HG03139 (cell line): Measurements from ENCODE around the gene EFNA1.
"Not testable (repeated sequence)": the region's sequence is repeated elsewhere in the genome, so short reads cannot be mapped to it uniquely, and the experiment has no call there.

Experiments
- ATAC-seq: cut with Tn5 transposase; IDR thresholded peaks from one replicate; pipeline ENCODE4 v1.9.1; 2021; ENCODE audit not compliant: unreplicated experiment

EFNA1 gene

GRCh38 chr1:155092131-155092530, 35.5 kb upstream of the EFNA1 start:
- no peak for ATAC-seq

GRCh38 chr1:155092641-155093040, 35.0 kb upstream of the EFNA1 start:
- ATAC-seq = no peak

GRCh38 chr1:155093911-155094621, 33.6 kb upstream of the EFNA1 start:
- ATAC-seq = no peak

GRCh38 chr1:155094622-155094948, 33.1 kb upstream of the EFNA1 start:
- no peak for ATAC-seq

- no peak for ATAC-seq
These were observed 28.3 kb upstream of the EFNA1 start for GRCh38 chr1:155099331-155099730.

- ATAC-seq = no peak
These were observed 24.4 kb upstream of the EFNA1 start for GRCh38 chr1:155103325-155103724.

- ATAC-seq = no peak
These were observed 22.8 kb upstream of the EFNA1 start for GRCh38 chr1:155104605-155105534.

GRCh38 chr1:155105604-155106011, 22.1 kb upstream of the EFNA1 start:
- no peak for ATAC-seq

GRCh38 chr1:155106862-155107261, 20.8 kb upstream of the EFNA1 start:
- ATAC-seq = no peak

- ATAC-seq = no peak
These were observed 20.1 kb upstream of the EFNA1 start for GRCh38 chr1:155107309-155108264.

GRCh38 chr1:155108296-155108695, 19.4 kb upstream of the EFNA1 start:
- ATAC-seq = no peak

GRCh38 chr1:155110381-155110780, 17.3 kb upstream of the EFNA1 start:
- ATAC-seq = no peak

- ATAC-seq = no peak
These were observed 16.9 kb upstream of the EFNA1 start for GRCh38 chr1:155110826-155111225.

- no peak for ATAC-seq
These were observed 14.2 kb upstream of the EFNA1 start for GRCh38 chr1:155113450-155113980.

GRCh38 chr1:155116113-155116764, 11.4 kb upstream of the EFNA1 start:
- ATAC-seq = no peak

- ATAC-seq = no peak
These were observed 10.1 kb upstream of the EFNA1 start for GRCh38 chr1:155117610-155118009.

- not testable (repeated sequence) for ATAC-seq
These were observed 9.6 kb upstream of the EFNA1 start for GRCh38 chr1:155118090-155118489.

GRCh38 chr1:155120253-155120652, 7.4 kb upstream of the EFNA1 start:
- no peak for ATAC-seq

GRCh38 chr1:155121249-155121648, 6.4 kb upstream of the EFNA1 start:
- ATAC-seq = no peak

- ATAC-seq = no peak
These were observed 5.4 kb upstream of the EFNA1 start for GRCh38 chr1:155122308-155122707.
